ENCODE data around the gene VPS13D.

VPS13D gene

GRCh38 chr1:12301518-12302237 is 71.8 kb downstream of the VPS13D start:
- CTCF ChIA-PET = no interaction called here
- POLR2A ChIA-PET = no interaction called here
- TF ChIP-seq L3MBTL2 (conservative IDR thresholded peaks at IDR 0.05) (no peak), ELF4 (IDR thresholded peaks at IDR 0.05) (no peak)
- no peak for DNase-seq (ENCODE audit: extremely low spot score)

- POLR2A ChIA-PET = no interaction called here
- CTCF ChIA-PET = no interaction called here
Measured at GRCh38 chr1:12302798-12303447, 73.1 kb downstream of the VPS13D start.

GRCh38 chr1:12305377-12305776 is 75.5 kb downstream of the VPS13D start:
- no peak for TF ChIP-seq ZNF384 (IDR thresholded peaks at IDR 0.05)
- TF ChIP-seq FOXK2 (IDR thresholded peaks at IDR 0.05) = no peak
- TF ChIP-seq L3MBTL2 (conservative IDR thresholded peaks at IDR 0.05) = no peak
- TF ChIP-seq SUZ12 (IDR thresholded peaks at IDR 0.05) = no peak
- TF ChIP-seq LEF1 (IDR thresholded peaks at IDR 0.05; ENCODE audit: borderline replicate concordance) = no peak
- TF ChIP-seq SP1 (IDR thresholded peaks at IDR 0.05) = no peak
- TF ChIP-seq BHLHE40 (IDR thresholded peaks at IDR 0.05; ENCODE audit: borderline replicate concordance) = no peak
- no peak for TF ChIP-seq FOXM1 (IDR thresholded peaks at IDR 0.05; ENCODE audit: borderline replicate concordance)
- TF ChIP-seq ELF4 (IDR thresholded peaks at IDR 0.05) = no peak
- TF ChIP-seq TARDBP (IDR thresholded peaks at IDR 0.05) = no peak
- TF ChIP-seq NFRKB (IDR thresholded peaks at IDR 0.05) = no peak
- no peak for TF ChIP-seq ARNT (IDR thresholded peaks at IDR 0.05)
- no peak for TF ChIP-seq HDGF (IDR thresholded peaks at IDR 0.05; ENCODE audit: borderline replicate concordance)
- no peak for TF ChIP-seq CTBP1 (IDR thresholded peaks at IDR 0.05; ENCODE audit: borderline replicate concordance)
- DNase-seq (ENCODE audit: extremely low spot score) = no peak
- ChIA-PET POLR2A (no interaction called here), CTCF (interaction anchor here (1.2 kb wide), 1 partner anchor 29 kb away, joined by 3 read pairs; no protein-coding TSS in a partner anchor)

More at GRCh38 chr1:12302798-12303447, 73.1 kb downstream of the VPS13D start:
- no peak for DNase-seq (ENCODE audit: extremely low spot score)
- TF ChIP-seq ARNT (IDR thresholded peaks at IDR 0.05) = no peak

GRCh38 chr1:12309783-12310742 is 80.2 kb downstream of the VPS13D start:
- no peak for DNase-seq (ENCODE audit: extremely low spot score)
- ChIA-PET CTCF (interaction anchor here (0.6 kb wide), 1 partner anchor 1361 kb away, joined by 5 read pairs; no protein-coding TSS in a partner anchor), POLR2A (interaction anchor here (0.6 kb wide), 1 partner anchor 231 kb away, joined by 3 read pairs; no protein-coding TSS in a partner anchor)
- TF ChIP-seq L3MBTL2 (conservative IDR thresholded peaks at IDR 0.05) (no peak), FOXM1 (IDR thresholded peaks at IDR 0.05; ENCODE audit: borderline replicate concordance) (no peak), LEF1 (IDR thresholded peaks at IDR 0.05; ENCODE audit: borderline replicate concordance) (no peak), SP1 (IDR thresholded peaks at IDR 0.05) (no peak), CTBP1 (IDR thresholded peaks at IDR 0.05; ENCODE audit: borderline replicate concordance) (no peak), TARDBP (IDR thresholded peaks at IDR 0.05) (no peak), PKNOX1 (IDR thresholded peaks at IDR 0.05) (no peak), ZNF384 (IDR thresholded peaks at IDR 0.05) (no peak), NFRKB (IDR thresholded peaks at IDR 0.05) (no peak), SUZ12 (IDR thresholded peaks at IDR 0.05) (no peak), ELF4 (IDR thresholded peaks at IDR 0.05) (no peak), FOXK2 (IDR thresholded peaks at IDR 0.05) (no peak), ARNT (IDR thresholded peaks at IDR 0.05) (no peak), HDGF (IDR thresholded peaks at IDR 0.05; ENCODE audit: borderline replicate concordance) (no peak)

- ChIA-PET CTCF (interaction anchor here (1.1 kb wide), 1 partner anchor 35 kb away, joined by 3 read pairs; no protein-coding TSS in a partner anchor), POLR2A (interaction anchor here (1.4 kb wide), 1 partner anchor 301 kb away, joined by 4 read pairs; no protein-coding TSS in a partner anchor)
- no peak for DNase-seq (ENCODE audit: extremely low spot score)
- TF ChIP-seq NFRKB (IDR thresholded peaks at IDR 0.05) (no peak), SP1 (IDR thresholded peaks at IDR 0.05) (no peak), LEF1 (IDR thresholded peaks at IDR 0.05; ENCODE audit: borderline replicate concordance) (no peak), L3MBTL2 (conservative IDR thresholded peaks at IDR 0.05) (no peak), ARNT (IDR thresholded peaks at IDR 0.05) (no peak), TARDBP (IDR thresholded peaks at IDR 0.05) (no peak)
Measured at GRCh38 chr1:12314333-12314903, 84.6 kb downstream of the VPS13D start.

- no peak for DNase-seq (ENCODE audit: extremely low spot score)
- CTCF ChIA-PET = interaction anchor here (0.6 to 1.1 kb wide), 2 partner anchors 36 to 208 kb away, joined by 3 read pairs; no protein-coding TSS in a partner anchor
Measured at GRCh38 chr1:12315146-12315545, 85.3 kb downstream of the VPS13D start.

More at GRCh38 chr1:12315146-12315545, 85.3 kb downstream of the VPS13D start:
- TF ChIP-seq ARNT (IDR thresholded peaks at IDR 0.05) (no peak), PKNOX1 (IDR thresholded peaks at IDR 0.05) (no peak), LEF1 (IDR thresholded peaks at IDR 0.05; ENCODE audit: borderline replicate concordance) (no peak), ELF4 (IDR thresholded peaks at IDR 0.05) (no peak), SP1 (IDR thresholded peaks at IDR 0.05) (no peak), L3MBTL2 (conservative IDR thresholded peaks at IDR 0.05) (no peak), NFRKB (IDR thresholded peaks at IDR 0.05) (no peak), BHLHE40 (IDR thresholded peaks at IDR 0.05; ENCODE audit: borderline replicate concordance) (no peak), FOXM1 (IDR thresholded peaks at IDR 0.05; ENCODE audit: borderline replicate concordance) (no peak), FOXK2 (IDR thresholded peaks at IDR 0.05) (no peak), CTBP1 (IDR thresholded peaks at IDR 0.05; ENCODE audit: borderline replicate concordance) (no peak), TARDBP (IDR thresholded peaks at IDR 0.05) (no peak), SUZ12 (IDR thresholded peaks at IDR 0.05) (no peak), ZNF384 (IDR thresholded peaks at IDR 0.05) (no peak)
- POLR2A ChIA-PET = interaction anchor here (1.4 kb wide), 1 partner anchor 300 kb away, joined by 4 read pairs; no protein-coding TSS in a partner anchor
